Pancreas (tissue), 10 donors: ENCODE data around the gene CCDC190. TPM values are rescaled to one million over a fixed set of nuclear protein-coding genes. Genes with fewer than 3 reads are reported as not detected.

Experiments used
- ATAC-seq, 4 donors: fragments of 200-7000 bp; cut with Tn5 transposase; one replicate each; pipeline versions ENCODE4 v1.8.0 to v1.9.1; 2020; ENCODE audit warnings: mild to moderate bottlenecking in 4 of 4, moderate library complexity in 4 of 4
- DNase-seq, 6 donors: peaks; one replicate each; pipeline ENCODE4 v3.0.0-alpha.2; 2020
- FAIRE-seq: peaks from 2 replicates; lab custom pipeline; 2012; peaks lifted over from hg19 to GRCh38; lab: Jason Lieb, UNC
- H3K27ac ChIP-seq, 4 donors: fragments of 200-600 bp; sonication (generic); 1 replicate in 3 of 4; 2 replicates in 1 of 4; pipeline versions ENCODE4 v1.5.0 to v1.8.0; 2020
- H3K27me3 ChIP-seq, 4 donors: fragments of 200-600 bp; one replicate each; pipeline ENCODE4 v1.8.0; 2021
- H3K36me3 ChIP-seq, 3 donors: fragments of 200-600 bp; sonication (generic) in 1 of 3; one replicate each; pipeline versions ENCODE4 v1.5.0 to v1.8.0; 2020 to 2021
- H3K4me1 ChIP-seq, 3 donors: fragments of 200-600 bp; one replicate each; pipeline ENCODE4 v1.8.0; 2021
- H3K4me3 ChIP-seq, 4 donors: fragments of 200-600 bp; sonication (generic) in 2 of 4; one replicate each; pipeline versions ENCODE4 v1.5.0 to v1.8.0; 2020 to 2021
- H3K9me3 ChIP-seq, 4 donors: fragments of 200-600 bp; one replicate each; pipeline ENCODE4 v1.8.0; 2021
- WGBS, 2 donors: extraction: QIAGEN DNeasy Blood & Tissue Kit; methylation state at CpG; one replicate each; pipeline ENCODE4 v1.1.7; 2013; 5-methylcytosine and 5-hydroxymethylcytosine counted together
- intact Hi-C, 3 donors: fragments of 100-400 bp; cut with DNase I; formaldehyde crosslinking; loops; one replicate each; pipeline versions ENCODE4 v1.11.1 to v1.14.2; 2022
- polyA plus RNA-seq, 2 donors: library from polyadenylated mRNA; stranded (reverse); fragments of 200-250 nt; gene quantifications; one replicate each; pipeline ENCODE4 v1.2.3, GENCODE V29; 2013
- total RNA-seq, 6 donors: library from RNA; stranded (reverse); fragmentation: NEBNext Ultra II Directional in 4 of 6; extraction: Animal tissue kit (Norgen Biotek cat#: 25700) in 4 of 6; gene quantifications; one replicate each; pipeline versions ENCODE4 v1.2.1 to v1.2.4, GENCODE V29; 2021 to 2023
- TF ChIP-seq, protein P1 (sequence below), 4 donors: fragments of 200-600 bp; sonication (generic) in 3 of 4; IDR thresholded peaks; one replicate each; pipeline versions ENCODE4 v1.5.0 to v1.8.0; 2021; ENCODE audit warnings: antibody characterized with exemption in 4 of 4
- donor health status: healthy with polysubstance abuse.
- donor health status: DM: no; HTN: no; CAD: no; lungs with moderate emphysema.
- donor health status: DM: no; HTN: no; CAD: no.
- donor health status: control.
- donor health status: control.
- donor health status: Bipolar disorder and iron deficiency.
- donor health status: DM: yes; HTN: yes; CAD: no.
- donor health status: DM: no; HTN: no; CAD: no.
- donor health status: DM: no; HTN: no; CAD: no.
- donor health status: DM: yes; HTN: yes; CAD: no.

The CCDC190 gene
- total and polyA plus RNA-seq, 8 donors: not detected

DNA sequence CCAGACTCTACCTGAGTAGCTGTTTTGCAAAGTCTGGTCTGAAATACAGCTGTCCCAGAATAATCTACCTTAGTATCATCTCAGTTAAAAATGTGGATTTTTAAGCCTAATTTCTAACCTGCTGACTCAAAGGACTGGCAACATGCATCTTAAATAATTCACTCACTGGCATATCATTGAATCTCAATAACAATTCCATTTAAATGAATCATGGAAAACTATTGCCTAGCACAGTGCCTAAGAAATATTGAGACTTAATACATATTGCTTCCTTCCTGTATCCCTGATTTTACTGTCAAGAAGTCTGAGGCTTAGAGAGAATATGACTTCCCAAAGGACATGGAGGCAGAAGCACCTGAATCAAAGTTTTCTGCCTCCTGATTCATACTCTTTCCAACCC is 3.1 kb downstream of the CCDC190 start:
- no peak for FAIRE-seq
- no peak for DNase-seq
- Histone ChIP-seq H3K4me3 (no peak overlapping the region), H3K9me3 (no peaks in the 10 kb centered on the region), H3K27ac (no peak overlapping the region), H3K27me3 (no peaks in the 10 kb centered on the region), H3K36me3 (no peaks in the 10 kb centered on the region), H3K4me1 (no peaks in the 10 kb centered on the region)
- intact Hi-C loops: loop anchor here in 2 of 3 donors (10.0 kb wide), 3 partner anchors 317 to 457 kb away; no protein-coding TSS in a partner anchor
- TF ChIP-seq, protein P1, sequence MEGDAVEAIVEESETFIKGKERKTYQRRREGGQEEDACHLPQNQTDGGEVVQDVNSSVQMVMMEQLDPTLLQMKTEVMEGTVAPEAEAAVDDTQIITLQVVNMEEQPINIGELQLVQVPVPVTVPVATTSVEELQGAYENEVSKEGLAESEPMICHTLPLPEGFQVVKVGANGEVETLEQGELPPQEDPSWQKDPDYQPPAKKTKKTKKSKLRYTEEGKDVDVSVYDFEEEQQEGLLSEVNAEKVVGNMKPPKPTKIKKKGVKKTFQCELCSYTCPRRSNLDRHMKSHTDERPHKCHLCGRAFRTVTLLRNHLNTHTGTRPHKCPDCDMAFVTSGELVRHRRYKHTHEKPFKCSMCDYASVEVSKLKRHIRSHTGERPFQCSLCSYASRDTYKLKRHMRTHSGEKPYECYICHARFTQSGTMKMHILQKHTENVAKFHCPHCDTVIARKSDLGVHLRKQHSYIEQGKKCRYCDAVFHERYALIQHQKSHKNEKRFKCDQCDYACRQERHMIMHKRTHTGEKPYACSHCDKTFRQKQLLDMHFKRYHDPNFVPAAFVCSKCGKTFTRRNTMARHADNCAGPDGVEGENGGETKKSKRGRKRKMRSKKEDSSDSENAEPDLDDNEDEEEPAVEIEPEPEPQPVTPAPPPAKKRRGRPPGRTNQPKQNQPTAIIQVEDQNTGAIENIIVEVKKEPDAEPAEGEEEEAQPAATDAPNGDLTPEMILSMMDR (IDR thresholded peaks at IDR 0.05): no peak
- ATAC-seq: no peak

DNA sequence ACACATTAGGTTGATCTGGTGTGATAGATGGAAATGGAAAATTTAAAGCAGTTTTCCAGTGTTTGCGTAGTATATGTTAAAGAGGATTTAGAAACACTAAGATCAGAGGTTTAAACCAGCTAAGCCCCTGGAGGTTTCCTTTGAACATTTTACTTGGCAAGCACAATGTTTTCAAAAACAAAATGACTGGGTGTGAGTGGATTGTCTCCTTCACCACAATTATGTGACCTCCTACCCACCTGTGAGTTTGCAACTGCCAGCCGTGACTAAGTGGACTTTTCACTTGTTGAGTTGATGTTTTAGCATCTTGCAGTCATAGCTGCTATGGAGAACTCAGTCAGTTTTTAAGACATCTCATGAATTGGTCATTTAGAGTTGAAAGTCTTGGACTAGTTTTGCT is 4.7 kb downstream of the CCDC190 start:
- FAIRE-seq (no peak), ATAC-seq (no peak), DNase-seq (no peak)
- intact Hi-C loops: loop anchor here in 2 of 3 donors (10.0 kb wide), 3 partner anchors 319 to 459 kb away; no protein-coding TSS in a partner anchor
- no peaks in the 10 kb centered on the region for H3K27me3 ChIP-seq
- 88 to 89% methylated on average over 2 of the region's 2 CpGs for WGBS, 2 donors
- TF ChIP-seq, protein P1 (IDR thresholded peaks at IDR 0.05): no peak
- H3K4me3 ChIP-seq: no peak overlapping the region
- H3K9me3 ChIP-seq: no peaks in the 10 kb centered on the region
- H3K36me3 ChIP-seq: no peaks in the 10 kb centered on the region
- H3K4me1 ChIP-seq: no peaks in the 10 kb centered on the region
- no peak overlapping the region for H3K27ac ChIP-seq

DNA sequence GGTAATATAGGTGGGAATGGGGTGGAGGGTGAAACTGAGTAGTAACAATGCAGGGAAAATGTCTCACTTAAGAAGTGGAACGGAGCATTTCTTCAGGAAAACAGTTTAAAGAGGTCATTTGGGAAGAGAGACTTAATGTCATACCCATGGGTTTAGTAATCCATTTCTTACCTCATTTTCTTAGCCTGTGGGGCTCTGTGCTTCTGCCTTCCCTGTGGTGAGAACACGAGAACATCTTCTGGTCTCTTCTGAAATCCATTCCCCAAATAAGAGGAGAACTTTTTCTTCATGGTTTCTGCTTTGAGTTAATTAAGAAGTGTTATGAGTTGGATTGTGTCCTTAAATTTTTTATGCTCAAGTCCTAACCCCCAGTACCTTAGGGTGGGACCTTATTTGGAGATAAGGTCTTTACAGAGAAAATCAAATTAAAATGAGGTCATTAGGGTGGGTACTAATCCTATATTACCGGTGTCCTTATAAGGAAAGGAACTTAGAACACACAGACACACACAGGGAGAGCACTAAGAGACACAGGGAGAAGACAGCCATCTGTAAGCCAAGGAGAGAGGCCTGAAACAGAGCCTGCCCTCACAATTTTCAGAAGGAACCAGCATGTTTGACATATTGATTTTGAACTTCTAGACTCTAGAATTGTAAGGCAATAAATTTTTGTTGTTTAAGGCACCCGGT is 5.4 kb downstream of the CCDC190 start:
- WGBS, 2 donors: 76 to 82% methylated on average over 4 of the region's 4 CpGs
- intact Hi-C loops: loop anchor here in 2 of 3 donors (10.0 kb wide), 3 partner anchors 319 to 459 kb away; no protein-coding TSS in a partner anchor

DNA sequence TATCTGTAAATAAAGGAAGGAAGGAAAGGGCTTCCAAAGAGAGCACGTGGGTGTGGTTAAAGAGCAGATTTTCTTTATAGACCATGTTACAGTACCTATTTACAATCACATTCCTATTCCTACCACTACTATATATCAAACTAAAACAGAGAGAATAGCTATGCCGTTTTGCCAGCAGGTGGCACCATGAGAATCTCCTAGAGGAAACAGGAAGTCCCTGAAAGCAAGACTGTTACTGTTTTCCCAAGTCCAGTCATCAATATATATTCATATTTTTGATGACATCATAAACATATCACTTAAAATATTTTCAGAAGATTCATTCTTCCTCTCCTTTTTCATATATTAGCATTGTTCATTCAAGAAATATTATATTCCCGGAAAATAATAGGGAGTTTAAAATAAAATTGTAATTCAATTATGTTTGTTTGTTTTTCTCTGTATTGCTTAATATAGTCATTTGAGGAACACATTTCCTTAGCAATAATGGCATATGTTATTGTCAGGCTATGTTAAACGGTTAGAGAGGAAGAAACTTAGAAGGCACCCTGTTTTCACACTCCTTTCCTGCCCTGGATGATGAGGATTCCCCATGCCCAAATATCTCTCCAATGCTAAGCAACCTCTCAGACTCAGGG is 6.6 kb downstream of the CCDC190 start:
- TF ChIP-seq, protein P1 (IDR thresholded peaks at IDR 0.05): peak; percentile 39 to 53 (median 46)
- FAIRE-seq (peak; percentile 97), ATAC-seq (peak; percentile 74 to 95 (median 92)), DNase-seq (peak in 4 of 6 donors; percentile 45 to 69 (median 48))
- no peaks in the 10 kb centered on the region for H3K36me3 ChIP-seq
- H3K27me3 ChIP-seq: no peaks in the 10 kb centered on the region
- H3K27ac ChIP-seq: no peak overlapping the region
- intact Hi-C loops: loop anchor here in 2 of 3 donors (10.0 kb wide), 3 partner anchors 320 to 460 kb away; no protein-coding TSS in a partner anchor
- WGBS, 2 donors: 22 to 26% methylated on average over 4 of the region's 4 CpGs
- H3K4me3 ChIP-seq: no peak overlapping the region
- H3K9me3 ChIP-seq: no peaks in the 10 kb centered on the region
- H3K4me1 ChIP-seq: no peaks in the 10 kb centered on the region

More for the DNA sequence above, 5.4 kb downstream of the CCDC190 start:
- FAIRE-seq (no peak), ATAC-seq (no peak), DNase-seq (no peak)
- Histone ChIP-seq H3K9me3 (no peaks in the 10 kb centered on the region), H3K4me3 (no peak overlapping the region), H3K27ac (no peak overlapping the region), H3K36me3 (no peaks in the 10 kb centered on the region), H3K27me3 (no peaks in the 10 kb centered on the region), H3K4me1 (no peaks in the 10 kb centered on the region)
- TF ChIP-seq, protein P1 (IDR thresholded peaks at IDR 0.05): no peak
